ENCODE results near the gene ETS1.

GRCh38 chr11:128497776-128498095 lies 89.6 kb downstream of the ETS1 start:
- TF ChIP-seq CTCF (IDR thresholded peaks at IDR 0.05) (no peak), POLR2A (IDR thresholded peaks at IDR 0.05) (no peak)

Measured in adrenal gland (tissue), 5 donors.